GM12878 (cell line): ENCODE data around the gene SHC2. TPM values are rescaled to one million over a fixed set of nuclear protein-coding genes. Genes with fewer than 3 reads are reported as not detected.

Experiments
- ATAC-seq: fragments of 200-7000 bp; cut with Tn5 transposase; 3 replicates; pipeline ENCODE4 v1.9.1; 2020; ENCODE audit warnings: mild to moderate bottlenecking, moderate library complexity
- BruUV-seq: library from RNA; stranded (reverse); fragments of 400-500 nt; replicated peaks from 2 replicates; lab custom pipeline; 2021; lab: Mats Ljungman, UMichigan
- CTCF ChIA-PET: fragments of 300-600 bp; sonication (Branson Sonifier 250); formaldehyde crosslinking; extraction: SDS; loops from one replicate; lab custom pipeline; 2021; ENCODE audit warnings: inconsistent platforms; lab: Yijun Ruan, JAX
- POLR2A ChIA-PET: fragments of 350-600 bp; formaldehyde crosslinking; extraction: SDS; loops from one replicate; lab custom pipeline; 2021; ENCODE audit warnings: inconsistent platforms; lab: Charles Lee
- RAD21 ChIA-PET: fragments of 300-600 bp; sonication (Branson Sonifier 250); formaldehyde crosslinking; loops from one replicate; lab custom pipeline; 2023; ENCODE audit warnings: antibody characterized with exemption; ENCODE audit not compliant: unreplicated experiment; lab: Charles Lee
- SMC1A ChIA-PET: fragments of 300-600 bp; sonication (Branson Sonifier 250); formaldehyde crosslinking; loops from one replicate; lab custom pipeline; 2023; ENCODE audit not compliant: unreplicated experiment, uncharacterized antibody; lab: Charles Lee
- DNase-seq: peaks from one replicate; pipeline ENCODE4 v3.0.0-alpha.2; 2011; ENCODE audit warnings: low read depth, low spot score
- FAIRE-seq: peaks from 3 replicates; lab custom pipeline; 2011; peaks lifted over from hg19 to GRCh38; lab: Jason Lieb, UNC
- H2AFZ ChIP-seq: 2 replicates; pipeline ENCODE4 v1.6.0; 2011; ENCODE audit warnings: low read depth, low read length, control low read depth; ENCODE audit not compliant: control insufficient read depth
- H3K27ac ChIP-seq: 2 replicates; pipeline ENCODE4 v1.5.1; 2011; ENCODE audit warnings: control low read depth; ENCODE audit not compliant: control insufficient read depth, insufficient read depth
- H3K27me3 ChIP-seq, 2 experiments: replicated peaks in 1 of 2; 2 replicates each; pipeline versions ENCODE4 v1.6.0 to v1.6.1; 2011; ENCODE audit warnings: low read length in 1 of 2; ENCODE audit not compliant: control insufficient read depth in 2 of 2, insufficient read depth in 2 of 2
- H3K36me3 ChIP-seq, 2 experiments: 2 replicates each; pipeline ENCODE4 v1.5.1; 2011; ENCODE audit warnings: low read length in 1 of 2; ENCODE audit not compliant: control insufficient read depth in 2 of 2, insufficient read depth in 2 of 2
- H3K4me1 ChIP-seq: 2 replicates; pipeline ENCODE4 v1.6.1; 2011; ENCODE audit warnings: mild to moderate bottlenecking, low read length, moderate library complexity, mixed read lengths; ENCODE audit not compliant: control insufficient read depth, insufficient read depth
- H3K4me2 ChIP-seq: 2 replicates; pipeline ENCODE4 v1.6.0; 2011; ENCODE audit warnings: control low read depth; ENCODE audit not compliant: control insufficient read depth, insufficient read depth
- H3K4me3 ChIP-seq: fragments of 200-600 bp; sonication (generic); 2 replicates; pipeline ENCODE4 v1.5.1; 2016
- H3K79me2 ChIP-seq: 2 replicates; pipeline ENCODE4 v1.6.0; 2011; ENCODE audit warnings: low read length; ENCODE audit not compliant: control insufficient read depth, insufficient read depth
- H3K9ac ChIP-seq: 2 replicates; pipeline ENCODE4 v1.8.0; 2011; ENCODE audit warnings: low read length, control low read depth, mixed read lengths; ENCODE audit not compliant: control insufficient read depth, insufficient read depth
- H3K9me3 ChIP-seq: replicated peaks from 3 replicates; pipeline ENCODE4 v1.5.1; 2011; ENCODE audit warnings: mild to moderate bottlenecking, low read length; ENCODE audit not compliant: control insufficient read depth, insufficient read depth
- H4K20me1 ChIP-seq: 2 replicates; pipeline ENCODE4 v1.6.0; 2011; ENCODE audit not compliant: control insufficient read depth, insufficient read depth
- GABPA ChIP-seq: IDR thresholded peaks from 2 replicates; pipeline ENCODE4 v1.6.1; 2014; ENCODE audit warnings: antibody characterized with exemption, low read depth, mild to moderate bottlenecking, inconsistent platforms
- MEF2B ChIP-seq: fragments of 450-650 bp; IDR thresholded peaks from 2 replicates; pipeline ENCODE4 v1.6.1; 2018; ENCODE audit warnings: mild to moderate bottlenecking, moderate library complexity; ENCODE audit not compliant: partially characterized antibody, poor library complexity, severe bottlenecking
- MTA2 ChIP-seq: fragments of 450-650 bp; IDR thresholded peaks from 2 replicates; pipeline ENCODE4 v1.6.1; 2016; ENCODE audit warnings: low read depth, mild to moderate bottlenecking, moderate library complexity
- MYC ChIP-seq: IDR thresholded peaks from 2 replicates; pipeline ENCODE4 v1.6.1; 2011; ENCODE audit warnings: mild to moderate bottlenecking, low read length, moderate library complexity, inconsistent platforms; ENCODE audit not compliant: insufficient read depth, insufficient replicate concordance, insufficient read length, severe bottlenecking
- NFIC ChIP-seq: IDR thresholded peaks from 2 replicates; pipeline ENCODE4 v1.6.1; 2012; ENCODE audit warnings: low read depth, mild to moderate bottlenecking, inconsistent platforms, low read length, moderate library complexity
- NR2C2 ChIP-seq: IDR thresholded peaks from 2 replicates; pipeline ENCODE4 v1.6.1; 2011; ENCODE audit warnings: borderline replicate concordance, low read depth; ENCODE audit not compliant: control insufficient read depth, insufficient read length
- WGBS: methylation state at CpG from one replicate; pipeline ENCODE4 v1.1.6; 2016; ENCODE audit warnings: low lambda C conversion rate; ENCODE audit not compliant: insufficient replicate concordance, insufficient coverage; ENCODE audit errors: missing lambda C conversion rate; 5-methylcytosine and 5-hydroxymethylcytosine counted together
- in situ Hi-C: fragments of 300-500 bp; cut with MboI; formaldehyde crosslinking; loops from 9 replicates; pipeline ENCODE4 v1.14.3; 2018; ENCODE audit warnings: mixed read lengths
- intact Hi-C: fragments of 100-400 bp; cut with micrococcal nuclease; formaldehyde crosslinking; loops from one replicate; pipeline ENCODE4 v1.14.2; 2022; ENCODE audit not compliant: unreplicated experiment
- polyA plus RNA-seq, 11 experiments: library from polyadenylated mRNA; depleted of rRNA in 4 of 11; unstranded in 6 of 11; stranded (reverse) in 5 of 11; fragments of >200 nt; fragmentation: Nextera tagmentation in 4 of 11; fragmentation: Illumina TruSeq in 1 of 11; extraction: Ambion mirVana in 4 of 11; extraction: Trizol in 1 of 11; gene quantifications; 1 replicate in 1 of 11; 2 replicates in 10 of 11; pipeline versions ENCODE4 v1.2.1 to v1.2.3, GENCODE V29; 2011 to 2016; ENCODE audit warnings: inconsistent platforms in 2 of 11, missing spikeins in 2 of 11, low read depth in 1 of 11
- total RNA-seq, 4 experiments: library from RNA; depleted of rRNA in 3 of 4; stranded (reverse); fragments of >200 nt in 3 of 4; fragmentation: Illumina TruSeq in 1 of 4; extraction: Trizol in 1 of 4; gene quantifications; 2 replicates each; pipeline versions ENCODE4 v1.2.1 to v1.2.3, GENCODE V29; 2013 to 2021
- TF ChIP-seq, protein P1 (sequence below): fragments of 450-650 bp; IDR thresholded peaks from 2 replicates; pipeline ENCODE4 v1.6.1; 2017; ENCODE audit warnings: mild to moderate bottlenecking, moderate library complexity

The SHC2 gene
- total and polyA plus RNA-seq, 10 of the 15 experiments (the other 5 are each of a cell fraction or from before 2014, with no cell fraction given): 0.08 TPM; not detected in 9

DNA sequence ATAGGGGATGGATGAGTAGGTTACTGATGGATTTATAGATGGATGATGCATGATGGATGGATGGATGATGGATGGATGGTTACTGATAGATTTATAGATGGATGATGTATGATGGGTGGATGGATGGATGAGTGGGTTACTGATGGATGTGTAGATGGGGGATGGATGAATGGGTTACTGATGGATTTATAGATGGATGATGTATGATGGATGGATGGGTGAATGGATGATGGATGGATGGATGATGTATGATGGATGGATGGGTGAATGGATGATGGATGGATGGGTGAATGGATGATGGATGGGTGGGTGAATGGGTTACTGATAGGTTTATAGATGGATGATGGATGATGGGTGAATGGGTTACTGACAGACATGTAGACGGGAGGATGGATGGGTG is 45.5 kb downstream of the SHC2 start:
- Histone ChIP-seq H3K27me3 (no peaks in the 10 kb centered on the region; a peak in 1 of 4 replicates), H3K27ac (no peak overlapping the region), H4K20me1 (no peaks in the 10 kb centered on the region), H3K36me3 (no peaks in the 10 kb centered on the region), H2AFZ (no peak overlapping the region), H3K79me2 (no peaks in the 10 kb centered on the region), H3K4me1 (no peaks in the 10 kb centered on the region), H3K9me3 (no peaks in the 10 kb centered on the region), H3K4me2 (no peak overlapping the region), H3K9ac (no peak overlapping the region), H3K4me3 (no peak overlapping the region)
- DNase-seq (no peak), ATAC-seq (no peak), FAIRE-seq (no peak)
- TF ChIP-seq GABPA (no peak), MEF2B (no peak), MYC (no peak), NR2C2 (no peak), NFIC (no peak), MTA2 (no peak)
- TF ChIP-seq, protein P1, sequence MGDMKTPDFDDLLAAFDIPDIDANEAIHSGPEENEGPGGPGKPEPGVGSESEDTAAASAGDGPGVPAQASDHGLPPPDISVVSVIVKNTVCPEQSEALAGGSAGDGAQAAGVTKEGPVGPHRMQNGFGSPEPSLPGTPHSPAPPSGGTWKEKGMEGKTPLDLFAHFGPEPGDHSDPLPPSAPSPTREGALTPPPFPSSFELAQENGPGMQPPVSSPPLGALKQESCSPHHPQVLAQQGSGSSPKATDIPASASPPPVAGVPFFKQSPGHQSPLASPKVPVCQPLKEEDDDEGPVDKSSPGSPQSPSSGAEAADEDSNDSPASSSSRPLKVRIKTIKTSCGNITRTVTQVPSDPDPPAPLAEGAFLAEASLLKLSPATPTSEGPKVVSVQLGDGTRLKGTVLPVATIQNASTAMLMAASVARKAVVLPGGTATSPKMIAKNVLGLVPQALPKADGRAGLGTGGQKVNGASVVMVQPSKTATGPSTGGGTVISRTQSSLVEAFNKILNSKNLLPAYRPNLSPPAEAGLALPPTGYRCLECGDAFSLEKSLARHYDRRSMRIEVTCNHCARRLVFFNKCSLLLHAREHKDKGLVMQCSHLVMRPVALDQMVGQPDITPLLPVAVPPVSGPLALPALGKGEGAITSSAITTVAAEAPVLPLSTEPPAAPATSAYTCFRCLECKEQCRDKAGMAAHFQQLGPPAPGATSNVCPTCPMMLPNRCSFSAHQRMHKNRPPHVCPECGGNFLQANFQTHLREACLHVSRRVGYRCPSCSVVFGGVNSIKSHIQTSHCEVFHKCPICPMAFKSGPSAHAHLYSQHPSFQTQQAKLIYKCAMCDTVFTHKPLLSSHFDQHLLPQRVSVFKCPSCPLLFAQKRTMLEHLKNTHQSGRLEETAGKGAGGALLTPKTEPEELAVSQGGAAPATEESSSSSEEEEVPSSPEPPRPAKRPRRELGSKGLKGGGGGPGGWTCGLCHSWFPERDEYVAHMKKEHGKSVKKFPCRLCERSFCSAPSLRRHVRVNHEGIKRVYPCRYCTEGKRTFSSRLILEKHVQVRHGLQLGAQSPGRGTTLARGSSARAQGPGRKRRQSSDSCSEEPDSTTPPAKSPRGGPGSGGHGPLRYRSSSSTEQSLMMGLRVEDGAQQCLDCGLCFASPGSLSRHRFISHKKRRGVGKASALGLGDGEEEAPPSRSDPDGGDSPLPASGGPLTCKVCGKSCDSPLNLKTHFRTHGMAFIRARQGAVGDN: no peak
- RAD21 ChIA-PET: no interaction called here
- 82% methylated on average over 1 of the region's 1 CpG for WGBS
- POLR2A ChIA-PET: no interaction called here
- SMC1A ChIA-PET: no interaction called here
- CTCF ChIA-PET: no interaction called here
- intact Hi-C loops (no loop called here), in situ Hi-C loops (no loop called here)
- no TSS peak for BruUV-seq
